SK-N-SH (cell line): Measurements from ENCODE around the gene FOXP1. TPM values are rescaled to one million over a fixed set of nuclear protein-coding genes. Genes with fewer than 3 reads are reported as not detected.

Experiments used
- CTCF ChIA-PET: fragments of 300-600, 350-600 bp; formaldehyde crosslinking; extraction: SDS; loops from one replicate; lab custom pipeline; 2021; lab: Yijun Ruan, JAX
- POLR2A ChIA-PET: fragments of 350-600 bp; sonication (Branson Sonifier 250); formaldehyde crosslinking; extraction: SDS; loops from one replicate; lab custom pipeline; 2020; ENCODE audit warnings: antibody characterized with exemption, inconsistent platforms; lab: Yijun Ruan, JAX
- DNase-seq: peaks from one replicate; pipeline ENCODE4 v3.0.0; 2012
- H2AFZ ChIP-seq: fragments of 200-600 bp; sonication (generic); 2 replicates; pipeline ENCODE4 v1.8.1; 2016; ENCODE audit warnings: antibody characterized with exemption, mild to moderate bottlenecking, low read depth
- H3F3A ChIP-seq: fragments of 200-600 bp; sonication (generic); replicated peaks from 2 replicates; pipeline ENCODE3; 2016; ENCODE audit warnings: antibody characterized with exemption, mild to moderate bottlenecking; ENCODE audit not compliant: insufficient read depth
- H3K27ac ChIP-seq, 2 experiments: fragments of 200-500 bp in 1 of 2; fragments of 200-600 bp in 1 of 2; sonication (Bioruptor generic) in 1 of 2; sonication (generic), shearing (Covaris generic) in 1 of 2; 2 replicates each; pipeline versions ENCODE4 v1.5.1 to v1.6.1; 2014 to 2016; ENCODE audit warnings: low read depth in 2 of 2, inconsistent platforms in 1 of 2, low read length in 1 of 2, mild to moderate bottlenecking in 1 of 2, mixed read lengths in 1 of 2
- H3K27me3 ChIP-seq: fragments of 200-600 bp; sonication (generic), shearing (Covaris generic); 2 replicates; pipeline ENCODE4 v1.6.1; 2016; ENCODE audit warnings: mixed run types; ENCODE audit not compliant: insufficient read depth
- H3K36me3 ChIP-seq, 2 experiments: fragments of 200-500 bp in 1 of 2; fragments of 200-600 bp in 1 of 2; sonication (Bioruptor generic) in 1 of 2; sonication (generic) in 1 of 2; replicated peaks in 1 of 2; 2 replicates each; pipeline versions ENCODE3 to v1.5.1; 2014 to 2016; ENCODE audit warnings: low read length in 1 of 2, mild to moderate bottlenecking in 1 of 2; ENCODE audit not compliant: insufficient read depth in 2 of 2, control insufficient read depth in 1 of 2
- H3K4me1 ChIP-seq, 2 experiments: fragments of 200-500 bp in 1 of 2; fragments of 200-600 bp in 1 of 2; sonication (Bioruptor generic) in 1 of 2; sonication (generic), shearing (Covaris generic) in 1 of 2; 2 replicates each; pipeline versions ENCODE4 v1.5.1 to v1.6.1; 2014 to 2016; ENCODE audit warnings: low read depth in 1 of 2, low read length in 1 of 2, mixed run types in 1 of 2; ENCODE audit not compliant: insufficient read depth in 2 of 2, control insufficient read depth in 1 of 2
- H3K4me2 ChIP-seq: fragments of 200-600 bp; sonication (generic), shearing (Covaris generic); 2 replicates; pipeline ENCODE4 v1.6.1; 2017; ENCODE audit warnings: mixed run types
- H3K4me3 ChIP-seq, 2 experiments: fragments of 200-500 bp in 1 of 2; fragments of 200-600 bp in 1 of 2; sonication (Bioruptor generic) in 1 of 2; sonication (generic), shearing (Covaris generic) in 1 of 2; 2 replicates each; pipeline versions ENCODE4 v1.5.1 to v1.8.1; 2014 to 2016; ENCODE audit warnings: low read depth in 2 of 2, inconsistent platforms in 1 of 2, low read length in 1 of 2, mild to moderate bottlenecking in 1 of 2, mixed read lengths in 1 of 2, moderate library complexity in 1 of 2
- H3K79me2 ChIP-seq: fragments of 200-600 bp; sonication (generic); 2 replicates; pipeline ENCODE4 v1.8.1; 2017; ENCODE audit warnings: mild to moderate bottlenecking; ENCODE audit not compliant: insufficient read depth
- H3K9ac ChIP-seq: fragments of 200-600 bp; sonication (generic); 2 replicates; pipeline ENCODE4 v1.6.1; 2017; ENCODE audit warnings: mixed run types
- H3K9me2 ChIP-seq: fragments of 200-600 bp; sonication (generic); 2 replicates; pipeline ENCODE4 v1.6.1; 2017; ENCODE audit warnings: mixed run types
- H3K9me3 ChIP-seq: fragments of 200-600 bp; sonication (generic); 2 replicates; pipeline ENCODE4 v1.6.1; 2017; ENCODE audit warnings: mixed run types, mild to moderate bottlenecking, moderate library complexity
- H4K20me1 ChIP-seq: fragments of 200-600 bp; sonication (generic); 2 replicates; pipeline ENCODE4 v1.6.1; 2017; ENCODE audit warnings: mild to moderate bottlenecking, mixed run types; ENCODE audit not compliant: insufficient read depth
- CHD2 ChIP-seq: fragments of 150-350 bp; IDR thresholded peaks from 2 replicates; pipeline ENCODE4 v1.6.1; 2018; ENCODE audit warnings: low read length; ENCODE audit not compliant: partially characterized antibody
- CTCF ChIP-seq: fragments of 200-600 bp; sonication (generic); IDR thresholded peaks from 2 replicates; pipeline ENCODE4 v1.6.1; 2017; ENCODE audit warnings: antibody characterized with exemption, mild to moderate bottlenecking, moderate library complexity
- ELF1 ChIP-seq: IDR thresholded peaks from 2 replicates; pipeline ENCODE4 v1.4.0; 2012
- EP300 ChIP-seq, 2 experiments: IDR thresholded peaks; 2 replicates each; pipeline versions ENCODE4 v1.4.0 to v1.6.1; 2012; ENCODE audit warnings: borderline replicate concordance in 1 of 2, low read depth in 1 of 2, low read length in 1 of 2
- FOXJ3 ChIP-seq: sonication (generic); formaldehyde crosslinking; IDR thresholded peaks from 2 replicates; pipeline ENCODE4 v1.5.1; 2020; ENCODE audit warnings: mild to moderate bottlenecking, missing genetic modification reagents
- GABPA ChIP-seq: IDR thresholded peaks from 2 replicates; pipeline ENCODE4 v1.4.0; 2012; ENCODE audit warnings: low read depth, mild to moderate bottlenecking
- GATA2 ChIP-seq: sonication (generic); formaldehyde crosslinking; IDR thresholded peaks from 2 replicates; pipeline ENCODE4 v1.5.0; 2020; ENCODE audit warnings: mild to moderate bottlenecking, missing genetic modification reagents
- IRF3 ChIP-seq: fragments of 150-350 bp; IDR thresholded peaks from 2 replicates; pipeline ENCODE4 v1.6.1; 2016; ENCODE audit warnings: mild to moderate bottlenecking, low read depth, low read length
- NFIC ChIP-seq: IDR thresholded peaks from 2 replicates; pipeline ENCODE4 v1.4.0; 2012; ENCODE audit warnings: borderline replicate concordance
- NRF1 ChIP-seq: IDR thresholded peaks from 2 replicates; pipeline ENCODE4 v1.6.1; 2012; ENCODE audit warnings: low read depth, mild to moderate bottlenecking, low read length
- POLR2AphosphoS5 ChIP-seq: IDR thresholded peaks from 2 replicates; pipeline ENCODE4 v1.6.1; 2012; ENCODE audit warnings: low read depth, low read length
- RCOR1 ChIP-seq: fragments of 150-350 bp; IDR thresholded peaks from 2 replicates; pipeline ENCODE4 v1.6.1; 2017; ENCODE audit warnings: antibody characterized with exemption, low read length
- RXRA ChIP-seq: IDR thresholded peaks from 2 replicates; pipeline ENCODE4 v1.4.0; 2012; ENCODE audit warnings: low read depth, mild to moderate bottlenecking, borderline replicate concordance
- SIN3A ChIP-seq: IDR thresholded peaks from 2 replicates; pipeline ENCODE4 v1.6.1; 2012; ENCODE audit warnings: low read depth, mild to moderate bottlenecking, low read length, moderate library complexity, borderline replicate concordance
- SMC3 ChIP-seq: IDR thresholded peaks from 2 replicates; pipeline ENCODE4 v1.6.1; 2012; ENCODE audit warnings: low read depth, low read length, improper control_type of control experiment
- TEAD4 ChIP-seq: IDR thresholded peaks from 2 replicates; pipeline ENCODE4 v1.4.0; 2012; ENCODE audit warnings: mild to moderate bottlenecking, borderline replicate concordance; ENCODE audit not compliant: insufficient read depth
- USF2 ChIP-seq: fragments of 150-350 bp; IDR thresholded peaks from 2 replicates; pipeline ENCODE4 v1.6.1; 2017; ENCODE audit warnings: antibody characterized with exemption, low read length, low read depth, borderline replicate concordance
- WGBS: methylation state at CpG from one replicate; pipeline ENCODE4 v1.1.6; 2017; ENCODE audit warnings: low lambda C conversion rate; 5-methylcytosine and 5-hydroxymethylcytosine counted together
- polyA plus RNA-seq, 3 experiments: library from polyadenylated mRNA; depleted of rRNA; stranded (reverse); fragments of >200 nt; gene quantifications; 2 replicates each; pipeline ENCODE4 v1.2.3, GENCODE V29; 2012

The FOXP1 gene
- polyA plus RNA-seq, 1 of the 3 experiments (the other 2 are of a cell fraction) = 8.8 TPM

- ChIA-PET CTCF (no interaction called here), POLR2A (no interaction called here)
- H3K9me2 ChIP-seq = no peaks in the 10 kb centered on the region
- no peaks in the 10 kb centered on the region for H4K20me1 ChIP-seq
- no peak for DNase-seq
- H3K27me3 ChIP-seq = no peaks in the 10 kb centered on the region
- no peak for TF ChIP-seq GATA2
- TF ChIP-seq RXRA = no peak
- TF ChIP-seq ELF1 = no peak
- TF ChIP-seq IRF3 = no peak
- TF ChIP-seq TEAD4 = no peak
- no peak for TF ChIP-seq POLR2AphosphoS5
- H3K4me2 ChIP-seq = no peak overlapping the region
- WGBS = 94% methylated on average over 5 of the region's 5 CpGs
- no peak overlapping the region for H3K27ac ChIP-seq
- no peaks in the 10 kb centered on the region; the same call in 1 of the 2 replicates for H3K79me2 ChIP-seq
- H3K4me3 ChIP-seq = no peak overlapping the region
- H3K9ac ChIP-seq = no peak overlapping the region
- no peak overlapping the region for H2AFZ ChIP-seq
- H3K9me3 ChIP-seq = no peaks in the 10 kb centered on the region
- H3F3A ChIP-seq = no peaks in the 10 kb centered on the region
- no peaks in the 10 kb centered on the region; a peak in 1 of 4 replicates for H3K4me1 ChIP-seq
- H3K36me3 ChIP-seq = peaks cover 0 to 7% of the 10 kb centered on the region in 2 experiments
Observed at GRCh38 chr3:71139496-71139895, 444.0 kb downstream of the FOXP1 start.

GRCh38 chr3:71138410-71138809 lies 445.1 kb downstream of the FOXP1 start:
- H3K27me3 ChIP-seq = no peaks in the 10 kb centered on the region
- no peak for DNase-seq
- H3F3A ChIP-seq = peaks cover 1% of the 10 kb centered on the region
- WGBS = 93% methylated on average over 5 of the region's 5 CpGs
- no peak overlapping the region for H3K27ac ChIP-seq
- H3K4me3 ChIP-seq = no peak overlapping the region
- no peaks in the 10 kb centered on the region; a peak in 1 of 4 replicates for H3K4me1 ChIP-seq
- no peak overlapping the region for H3K4me2 ChIP-seq
- H4K20me1 ChIP-seq = no peaks in the 10 kb centered on the region
- POLR2A ChIA-PET = no interaction called here
- H3K9me2 ChIP-seq = no peaks in the 10 kb centered on the region
- H3K36me3 ChIP-seq = peaks cover 0 to 10% of the 10 kb centered on the region in 2 experiments
- TF ChIP-seq POLR2AphosphoS5 (no peak), RCOR1 (no peak)
- CTCF ChIA-PET = no interaction called here
- no peaks in the 10 kb centered on the region for H3K9me3 ChIP-seq
- no peak overlapping the region for H2AFZ ChIP-seq
- no peak overlapping the region for H3K9ac ChIP-seq
- H3K79me2 ChIP-seq = no peaks in the 10 kb centered on the region; the same call in 1 of the 2 replicates

- H3K27me3 ChIP-seq = no peaks in the 10 kb centered on the region
- H4K20me1 ChIP-seq = no peaks in the 10 kb centered on the region
- no peaks in the 10 kb centered on the region for H3K9me3 ChIP-seq
- peaks cover 0 to 7% of the 10 kb centered on the region in 2 experiments for H3K36me3 ChIP-seq
- H3K79me2 ChIP-seq = no peaks in the 10 kb centered on the region
- H3K4me1 ChIP-seq = peaks cover 0 to 6% of the 10 kb centered on the region in 2 experiments; a peak in 2 of 4 replicates
- H3K4me2 ChIP-seq = no peak overlapping the region
- peaks cover 7% of the 10 kb centered on the region for H3F3A ChIP-seq
- 92% methylated on average over 2 of the region's 2 CpGs for WGBS
- no peak overlapping the region for H2AFZ ChIP-seq
- no peaks in the 10 kb centered on the region for H3K9me2 ChIP-seq
- POLR2A ChIA-PET = no interaction called here
- H3K4me3 ChIP-seq = no peak overlapping the region
- CTCF ChIA-PET = no interaction called here
- no peak overlapping the region for H3K27ac ChIP-seq
- DNase-seq = no peak
- H3K9ac ChIP-seq = no peak overlapping the region
- no peak for TF ChIP-seq SMC3
- no peak for TF ChIP-seq ELF1
- no peak for TF ChIP-seq POLR2AphosphoS5
- no peak for TF ChIP-seq FOXJ3 (CRISPR knock-in tag)
- TF ChIP-seq NRF1 = no peak
- no peak for TF ChIP-seq EP300 (IDR thresholded peaks at IDR 0.05; ENCODE audit: borderline replicate concordance in 1 of 2, low read depth in 1 of 2, low read length in 1 of 2)
- TF ChIP-seq IRF3 = no peak
- no peak for TF ChIP-seq CHD2
- TF ChIP-seq RCOR1 = no peak
- no peak for TF ChIP-seq USF2
- TF ChIP-seq GABPA = no peak
- TF ChIP-seq CTCF = no peak
- no peak for TF ChIP-seq SIN3A
- no peak for TF ChIP-seq NFIC
Observed at GRCh38 chr3:71136276-71136675, 447.3 kb downstream of the FOXP1 start.
